ENCODE data around the gene CXCR2. TPM values are rescaled to one million over a fixed set of nuclear protein-coding genes. Genes with fewer than 3 reads are reported as not detected.

The CXCR2 gene
- total and polyA plus RNA-seq, 7 donors = 0.03 to 1.3 (median 0.63) TPM; not detected in 1

DNA sequence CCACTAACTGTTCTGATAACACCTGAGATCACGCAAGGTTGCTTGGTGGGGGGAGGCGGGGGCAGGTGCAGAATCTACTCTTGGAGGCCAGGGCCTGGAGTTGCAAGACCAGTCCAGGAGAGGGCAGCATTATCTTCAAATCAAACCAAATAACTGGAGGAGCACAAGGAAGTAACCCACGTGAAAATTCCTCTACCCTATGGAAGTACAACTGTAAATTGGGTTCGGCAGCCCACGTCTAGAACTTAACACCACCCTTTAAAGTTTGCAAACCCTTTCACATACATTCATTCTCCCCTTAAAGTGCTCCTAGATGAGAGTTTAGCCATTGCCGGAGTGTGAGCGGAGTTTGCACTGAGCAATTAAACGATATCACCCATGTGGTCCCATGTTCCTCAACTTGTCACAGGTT lies 60.5 kb downstream of the CXCR2 start:
- DNase-seq = peak; percentile 53 to 69
- Histone ChIP-seq H3K27ac (peak overlapping the region; percentile 23), H3K27me3 (ENCODE audit: insufficient read depth in 3 of 3, low read length in 2 of 3) (no peaks in the 10 kb centered on the region), H3K4me1 (peaks cover 14% of the 10 kb centered on the region), H3K4me3 (no peak overlapping the region), H3K9me3 (no peaks in the 10 kb centered on the region), H3K36me3 (ENCODE audit: insufficient read depth in 1 of 2, low read depth in 1 of 2) (no peaks in the 10 kb centered on the region)
- TF ChIP-seq, protein P1, sequence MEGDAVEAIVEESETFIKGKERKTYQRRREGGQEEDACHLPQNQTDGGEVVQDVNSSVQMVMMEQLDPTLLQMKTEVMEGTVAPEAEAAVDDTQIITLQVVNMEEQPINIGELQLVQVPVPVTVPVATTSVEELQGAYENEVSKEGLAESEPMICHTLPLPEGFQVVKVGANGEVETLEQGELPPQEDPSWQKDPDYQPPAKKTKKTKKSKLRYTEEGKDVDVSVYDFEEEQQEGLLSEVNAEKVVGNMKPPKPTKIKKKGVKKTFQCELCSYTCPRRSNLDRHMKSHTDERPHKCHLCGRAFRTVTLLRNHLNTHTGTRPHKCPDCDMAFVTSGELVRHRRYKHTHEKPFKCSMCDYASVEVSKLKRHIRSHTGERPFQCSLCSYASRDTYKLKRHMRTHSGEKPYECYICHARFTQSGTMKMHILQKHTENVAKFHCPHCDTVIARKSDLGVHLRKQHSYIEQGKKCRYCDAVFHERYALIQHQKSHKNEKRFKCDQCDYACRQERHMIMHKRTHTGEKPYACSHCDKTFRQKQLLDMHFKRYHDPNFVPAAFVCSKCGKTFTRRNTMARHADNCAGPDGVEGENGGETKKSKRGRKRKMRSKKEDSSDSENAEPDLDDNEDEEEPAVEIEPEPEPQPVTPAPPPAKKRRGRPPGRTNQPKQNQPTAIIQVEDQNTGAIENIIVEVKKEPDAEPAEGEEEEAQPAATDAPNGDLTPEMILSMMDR (IDR thresholded peaks at IDR 0.05) = peak; percentile 68
- peak; percentile 89 to 97 (median 94) for ATAC-seq
- intact Hi-C loops (cut with DNase I) = loop anchor here (2.0 to 10.0 kb wide), 5 partner anchors 30 to 281 kb away; partner anchors contain the start of genes AAMP (in 2 of the 2), CTDSP1 (in 2 of the 2), PNKD (in 2 of the 2) and ARPC2 (in 1 of the 2)
- 36 to 40% (median 36%) methylated on average over 8 of the region's 8 CpGs for WGBS, 3 donors

Other genes starting within 250 kb of the CXCR2 start
- gene TNS1, start 123.0 kb upstream of the CXCR2 start, total RNA-seq = 100 to 1,000 TPM; 231 to 742 (median 415) TPM
- 100 to 1,000 TPM in 2 of 3 donors, 10 to 100 TPM in 1; 73.4 to 276 (median 155) TPM for gene TNS1, start 123.0 kb upstream of the CXCR2 start, polyA plus RNA-seq
- not detected for gene RUFY4, start 56.8 kb upstream of the CXCR2 start, total RNA-seq
- gene RUFY4, start 56.8 kb upstream of the CXCR2 start, polyA plus RNA-seq = under 1 TPM in 2 of 3 donors, not detected in 1; 0.01 to 0.03 TPM
- under 1 TPM; 0.28 to 0.96 (median 0.74) TPM for gene CXCR1, start 40.9 kb downstream of the CXCR2 start, total RNA-seq
- under 1 TPM in 1 of 3 donors, not detected in 2; 0.10 TPM for gene CXCR1, start 40.9 kb downstream of the CXCR2 start, polyA plus RNA-seq
- 100 to 1,000 TPM; 150 to 218 (median 188) TPM for gene ARPC2, start 91.2 kb downstream of the CXCR2 start, total RNA-seq
- 100 to 1,000 TPM; 170 to 274 (median 244) TPM for gene ARPC2, start 91.2 kb downstream of the CXCR2 start, polyA plus RNA-seq
- gene GPBAR1, start 135.0 kb downstream of the CXCR2 start, total RNA-seq = under 1 TPM; 0.24 to 0.74 (median 0.24) TPM
- under 1 TPM; 0.45 to 0.59 (median 0.56) TPM for gene GPBAR1, start 135.0 kb downstream of the CXCR2 start, polyA plus RNA-seq
- 10 to 100 TPM; 52.7 to 70.6 (median 62.5) TPM for gene AAMP, start 144.1 kb downstream of the CXCR2 start, total RNA-seq
- gene AAMP, start 144.1 kb downstream of the CXCR2 start, polyA plus RNA-seq = 100 to 1,000 TPM in 2 of 3 donors, 10 to 100 TPM in 1; 73.8 to 120 (median 115) TPM
- gene PNKD, start 144.5 kb downstream of the CXCR2 start, total RNA-seq = 10 to 100 TPM; 31.5 to 54.5 (median 41.0) TPM
- 10 to 100 TPM; 55.6 to 86.9 (median 68.1) TPM for gene PNKD, start 144.5 kb downstream of the CXCR2 start, polyA plus RNA-seq
- 100 to 1,000 TPM; 152 to 197 (median 157) TPM for gene TMBIM1, start 166.5 kb downstream of the CXCR2 start, total RNA-seq
- gene TMBIM1, start 166.5 kb downstream of the CXCR2 start, polyA plus RNA-seq = 100 to 1,000 TPM; 167 to 264 (median 228) TPM
- gene CATIP, start 230.8 kb downstream of the CXCR2 start, total RNA-seq = not detected
- gene CATIP, start 230.8 kb downstream of the CXCR2 start, polyA plus RNA-seq = not detected

All from psoas muscle (tissue), 8 donors.